Peyer's patch (tissue), 4 donors: Measurements from ENCODE around the gene ACCSL. TPM values are rescaled to one million over a fixed set of nuclear protein-coding genes. Genes with fewer than 3 reads are reported as not detected.

ENCODE experiments used
- DNase-seq, 3 donors: peaks; one replicate each; pipeline ENCODE4 v3.0.0-alpha.2; 2017 to 2019
- H3K27ac ChIP-seq, 4 donors: fragments of 200-600 bp; sonication (generic); one replicate each; pipeline ENCODE4 v1.5.1; 2016 to 2019
- H3K27me3 ChIP-seq, 2 donors: fragments of 200-600 bp; sonication (generic); one replicate each; pipeline ENCODE4 v1.5.1; 2019
- H3K36me3 ChIP-seq, 3 donors: fragments of 200-600 bp; sonication (generic); one replicate each; pipeline ENCODE4 v1.5.1; 2016 to 2019
- H3K4me1 ChIP-seq, 4 donors: fragments of 200-600 bp; sonication (generic); one replicate each; pipeline ENCODE4 v1.5.1; 2016 to 2019
- H3K4me3 ChIP-seq, 4 donors: fragments of 200-600 bp; sonication (generic); 1 replicate in 3 of 4; 2 replicates in 1 of 4; pipeline ENCODE4 v1.5.1; 2016 to 2019; ENCODE audit warnings: mild to moderate bottlenecking in 1 of 4
- H3K9me3 ChIP-seq, 4 donors: fragments of 200-600 bp; sonication (generic); one replicate each; pipeline ENCODE4 v1.5.1; 2016 to 2019; ENCODE audit warnings: mild to moderate bottlenecking in 1 of 4
- POLR2A ChIP-seq, 2 donors: fragments of 450-650 bp; IDR thresholded peaks; one replicate each; pipeline ENCODE4 v1.5.1; 2017; ENCODE audit warnings: antibody characterized with exemption in 2 of 2, mild to moderate bottlenecking in 2 of 2, moderate library complexity in 2 of 2
- total RNA-seq, 4 donors: library from RNA; depleted of rRNA; stranded (reverse); fragments of >200 nt; gene quantifications; one replicate each; pipeline ENCODE4 v1.1.0, GENCODE V29; 2016
- TF ChIP-seq, protein P1 (sequence below), 6 experiments: fragments of 450-650 bp in 4 of 6; fragments of 200-600 bp in 2 of 6; sonication (generic) in 1 of 6; IDR thresholded peaks; one replicate each; pipeline ENCODE4 v1.5.1; 2017 to 2019; ENCODE audit warnings: antibody characterized with exemption in 6 of 6, mild to moderate bottlenecking in 3 of 6, moderate library complexity in 1 of 6

The ACCSL gene
- total RNA-seq, 4 donors from 2014 or later: not detected

- H3K4me1 ChIP-seq: no peaks in the 10 kb centered on the region
- H3K27me3 ChIP-seq: no peaks in the 10 kb centered on the region
- no peak overlapping the region for H3K4me3 ChIP-seq
- H3K27ac ChIP-seq: no peak overlapping the region
- TF ChIP-seq, protein P1, sequence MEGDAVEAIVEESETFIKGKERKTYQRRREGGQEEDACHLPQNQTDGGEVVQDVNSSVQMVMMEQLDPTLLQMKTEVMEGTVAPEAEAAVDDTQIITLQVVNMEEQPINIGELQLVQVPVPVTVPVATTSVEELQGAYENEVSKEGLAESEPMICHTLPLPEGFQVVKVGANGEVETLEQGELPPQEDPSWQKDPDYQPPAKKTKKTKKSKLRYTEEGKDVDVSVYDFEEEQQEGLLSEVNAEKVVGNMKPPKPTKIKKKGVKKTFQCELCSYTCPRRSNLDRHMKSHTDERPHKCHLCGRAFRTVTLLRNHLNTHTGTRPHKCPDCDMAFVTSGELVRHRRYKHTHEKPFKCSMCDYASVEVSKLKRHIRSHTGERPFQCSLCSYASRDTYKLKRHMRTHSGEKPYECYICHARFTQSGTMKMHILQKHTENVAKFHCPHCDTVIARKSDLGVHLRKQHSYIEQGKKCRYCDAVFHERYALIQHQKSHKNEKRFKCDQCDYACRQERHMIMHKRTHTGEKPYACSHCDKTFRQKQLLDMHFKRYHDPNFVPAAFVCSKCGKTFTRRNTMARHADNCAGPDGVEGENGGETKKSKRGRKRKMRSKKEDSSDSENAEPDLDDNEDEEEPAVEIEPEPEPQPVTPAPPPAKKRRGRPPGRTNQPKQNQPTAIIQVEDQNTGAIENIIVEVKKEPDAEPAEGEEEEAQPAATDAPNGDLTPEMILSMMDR (IDR thresholded peaks at IDR 0.05): no peak
- TF ChIP-seq POLR2A (IDR thresholded peaks at IDR 0.05): no peak
- no peaks in the 10 kb centered on the region for H3K36me3 ChIP-seq
- no peak for DNase-seq
- H3K9me3 ChIP-seq: peaks cover 0 to 2% (median 0%) of the 10 kb centered on the region in 4 donors
Measured at GRCh38 chr11:44018829-44019228, 29.0 kb upstream of the ACCSL start.

DNA sequence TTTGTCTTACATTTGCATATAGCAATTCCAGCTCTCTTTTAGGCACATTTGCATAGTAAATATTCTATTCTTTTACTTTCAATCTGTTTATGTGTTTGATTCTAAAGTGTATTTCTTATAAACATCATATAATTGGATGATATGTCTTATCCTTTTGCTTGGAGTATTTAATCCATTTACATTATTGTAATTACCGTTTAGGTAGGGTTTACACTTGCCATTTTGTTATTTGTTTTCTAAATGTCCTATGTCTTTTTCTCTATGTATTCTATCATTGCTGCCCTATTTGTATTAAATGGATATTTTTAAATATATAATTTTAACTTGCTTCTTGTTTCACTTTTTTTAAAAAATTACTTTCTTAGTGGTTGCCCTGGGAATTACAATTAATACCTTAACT, 22.8 kb upstream of the ACCSL start:
- Histone ChIP-seq H3K4me1 (no peaks in the 10 kb centered on the region), H3K27ac (no peak overlapping the region), H3K4me3 (no peak overlapping the region), H3K36me3 (no peaks in the 10 kb centered on the region), H3K27me3 (no peaks in the 10 kb centered on the region), H3K9me3 (peaks cover 0 to 2% (median 0%) of the 10 kb centered on the region in 4 donors)
- TF ChIP-seq, protein P1 (IDR thresholded peaks at IDR 0.05): no peak
- TF ChIP-seq POLR2A (IDR thresholded peaks at IDR 0.05): no peak
- DNase-seq: no peak

DNA sequence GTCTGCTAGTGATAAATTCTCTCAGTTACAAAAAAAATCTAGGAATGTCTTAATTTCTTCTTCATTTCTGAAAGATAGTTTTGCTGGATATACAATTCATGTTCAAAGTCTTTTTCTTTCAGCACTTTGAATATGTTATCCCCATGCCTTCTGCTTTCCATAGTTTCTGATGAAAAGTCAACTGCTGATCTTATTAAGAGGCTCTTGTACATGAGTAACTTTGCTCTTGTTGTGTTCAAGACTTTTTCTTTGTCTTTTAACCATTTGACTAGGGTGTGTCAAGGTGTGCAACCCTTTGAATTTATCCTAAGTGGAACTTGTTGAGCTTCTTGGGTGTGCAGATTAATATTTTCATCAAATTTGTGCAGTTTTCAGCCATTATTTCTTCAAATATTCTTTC, 22.1 kb upstream of the ACCSL start:
- no peaks in the 10 kb centered on the region for H3K4me1 ChIP-seq
- no peaks in the 10 kb centered on the region for H3K36me3 ChIP-seq
- TF ChIP-seq, protein P1 (IDR thresholded peaks at IDR 0.05): no peak
- TF ChIP-seq POLR2A (IDR thresholded peaks at IDR 0.05): no peak

DNA sequence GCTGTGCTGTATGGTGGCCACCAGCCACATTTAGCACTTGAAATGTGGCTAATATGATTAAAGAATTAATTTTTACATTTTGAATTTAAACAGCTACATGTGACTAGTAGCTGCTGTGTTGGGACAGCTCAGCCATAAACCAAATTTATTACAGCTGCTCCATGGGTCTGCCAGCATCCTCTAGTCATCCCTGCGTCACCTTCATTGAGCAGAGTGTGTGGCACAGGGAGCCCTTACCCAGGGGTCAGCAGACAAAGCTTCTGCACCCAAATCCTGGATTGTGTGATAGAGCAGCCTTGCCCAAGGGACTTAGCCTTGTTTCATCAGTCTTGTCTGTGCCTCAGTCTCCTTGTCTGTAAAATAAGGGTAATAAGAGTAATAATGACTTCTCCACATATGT, 19.4 kb upstream of the ACCSL start:
- Histone ChIP-seq H3K4me1 (no peaks in the 10 kb centered on the region), H3K9me3 (no peaks in the 10 kb centered on the region), H3K27ac (no peak overlapping the region), H3K27me3 (no peaks in the 10 kb centered on the region), H3K36me3 (no peaks in the 10 kb centered on the region), H3K4me3 (no peak overlapping the region)
- DNase-seq: no peak
- TF ChIP-seq, protein P1 (IDR thresholded peaks at IDR 0.05): no peak
- TF ChIP-seq POLR2A (IDR thresholded peaks at IDR 0.05): no peak

More for the DNA sequence above, 22.1 kb upstream of the ACCSL start:
- Histone ChIP-seq H3K27ac (no peak overlapping the region), H3K9me3 (peaks cover 0 to 2% (median 0%) of the 10 kb centered on the region in 4 donors), H3K4me3 (no peak overlapping the region), H3K27me3 (no peaks in the 10 kb centered on the region)
- no peak for DNase-seq

- Histone ChIP-seq H3K36me3 (no peaks in the 10 kb centered on the region), H3K4me3 (no peak overlapping the region), H3K9me3 (no peaks in the 10 kb centered on the region), H3K4me1 (no peaks in the 10 kb centered on the region), H3K27me3 (no peaks in the 10 kb centered on the region), H3K27ac (no peak overlapping the region)
- TF ChIP-seq, protein P1 (IDR thresholded peaks at IDR 0.05): no peak
- no peak for TF ChIP-seq POLR2A (IDR thresholded peaks at IDR 0.05)
- no peak for DNase-seq
Measured at GRCh38 chr11:44028816-44029506, 18.8 kb upstream of the ACCSL start.
